Ovary (tissue), 3 donors: ENCODE results near the gene THPO.

ENCODE experiments used
- POLR2A ChIP-seq: fragments of 450-650 bp; IDR thresholded peaks from one replicate; pipeline ENCODE4 v1.6.1; 2017; ENCODE audit warnings: antibody characterized with exemption, mild to moderate bottlenecking, moderate library complexity
- TF ChIP-seq, protein P1 (sequence below), 3 donors: fragments of 450-650 bp in 2 of 3; fragments of 200-600 bp in 1 of 3; IDR thresholded peaks; one replicate each; pipeline versions ENCODE4 v1.5.1 to v1.8.0; 2016 to 2022; ENCODE audit warnings: antibody characterized with exemption in 3 of 3, mild to moderate bottlenecking in 1 of 3
- donor health status: DM: no; HTN: no; CAD: no.

DNA sequence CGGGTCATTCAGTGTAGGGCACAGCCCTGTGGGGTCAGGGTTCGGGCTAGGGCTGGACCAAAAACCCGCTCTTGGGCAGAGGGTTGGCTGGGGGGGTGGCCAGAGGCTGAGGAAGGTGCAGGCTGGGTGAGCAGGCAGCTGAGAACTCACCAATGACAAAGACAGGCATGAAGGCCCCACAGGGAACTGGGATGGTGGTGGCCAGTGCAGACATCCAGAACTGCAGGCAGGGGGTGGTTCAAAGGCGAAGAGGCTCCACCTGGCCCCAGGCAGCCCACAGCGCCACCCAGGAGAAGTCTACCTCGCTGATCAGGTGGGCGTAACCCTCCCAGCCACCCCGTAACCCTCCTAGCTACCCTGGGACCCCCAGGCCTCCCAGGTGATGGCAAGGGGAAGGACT is 23.3 kb downstream of the THPO start:
- TF ChIP-seq, protein P1, sequence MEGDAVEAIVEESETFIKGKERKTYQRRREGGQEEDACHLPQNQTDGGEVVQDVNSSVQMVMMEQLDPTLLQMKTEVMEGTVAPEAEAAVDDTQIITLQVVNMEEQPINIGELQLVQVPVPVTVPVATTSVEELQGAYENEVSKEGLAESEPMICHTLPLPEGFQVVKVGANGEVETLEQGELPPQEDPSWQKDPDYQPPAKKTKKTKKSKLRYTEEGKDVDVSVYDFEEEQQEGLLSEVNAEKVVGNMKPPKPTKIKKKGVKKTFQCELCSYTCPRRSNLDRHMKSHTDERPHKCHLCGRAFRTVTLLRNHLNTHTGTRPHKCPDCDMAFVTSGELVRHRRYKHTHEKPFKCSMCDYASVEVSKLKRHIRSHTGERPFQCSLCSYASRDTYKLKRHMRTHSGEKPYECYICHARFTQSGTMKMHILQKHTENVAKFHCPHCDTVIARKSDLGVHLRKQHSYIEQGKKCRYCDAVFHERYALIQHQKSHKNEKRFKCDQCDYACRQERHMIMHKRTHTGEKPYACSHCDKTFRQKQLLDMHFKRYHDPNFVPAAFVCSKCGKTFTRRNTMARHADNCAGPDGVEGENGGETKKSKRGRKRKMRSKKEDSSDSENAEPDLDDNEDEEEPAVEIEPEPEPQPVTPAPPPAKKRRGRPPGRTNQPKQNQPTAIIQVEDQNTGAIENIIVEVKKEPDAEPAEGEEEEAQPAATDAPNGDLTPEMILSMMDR (IDR thresholded peaks at IDR 0.05): no peak
- TF ChIP-seq POLR2A: no peak
